Measurements from ENCODE around the gene ZDHHC8.

DNA sequence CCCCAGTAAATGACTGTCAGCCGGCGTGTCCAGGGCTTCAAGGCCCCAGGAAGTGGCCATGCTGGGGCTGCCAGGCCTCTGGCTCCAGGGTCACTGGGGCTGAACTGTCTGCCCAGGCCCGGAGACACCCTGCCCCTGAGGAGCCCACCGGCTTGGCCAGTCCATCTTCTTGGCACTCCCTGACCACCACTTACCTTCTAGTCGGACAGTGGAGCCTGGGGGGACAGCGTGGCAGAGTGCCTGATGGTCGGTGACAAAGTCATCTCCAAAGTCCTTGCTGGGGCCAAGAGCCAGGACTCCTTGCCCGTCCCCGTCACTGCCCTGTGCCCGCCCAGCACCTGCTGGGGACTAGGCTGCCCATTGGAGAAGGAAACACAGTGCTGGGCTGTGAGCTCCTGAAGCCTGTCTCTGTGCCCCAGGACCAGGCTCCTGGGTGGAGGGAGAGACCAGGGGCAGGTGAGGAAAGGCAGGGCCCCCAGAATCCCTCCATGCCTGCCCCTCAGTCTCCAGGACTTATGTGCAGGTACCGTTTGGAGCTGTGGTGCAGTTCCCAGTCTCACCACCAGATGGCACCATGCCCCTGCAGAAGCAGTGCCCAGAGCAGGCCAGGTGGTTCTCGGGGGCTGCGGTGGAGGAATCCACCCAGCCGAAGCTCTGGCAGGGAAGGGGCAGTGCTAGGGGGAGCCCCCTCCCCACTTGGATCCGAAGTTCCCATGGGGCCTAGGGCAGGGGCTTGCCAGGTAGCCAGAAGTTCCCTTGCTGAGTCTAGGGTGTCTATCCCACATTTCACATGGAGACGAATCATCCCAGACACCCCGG is 25.2 kb downstream of the ZDHHC8 start:
- TF ChIP-seq, protein P1, sequence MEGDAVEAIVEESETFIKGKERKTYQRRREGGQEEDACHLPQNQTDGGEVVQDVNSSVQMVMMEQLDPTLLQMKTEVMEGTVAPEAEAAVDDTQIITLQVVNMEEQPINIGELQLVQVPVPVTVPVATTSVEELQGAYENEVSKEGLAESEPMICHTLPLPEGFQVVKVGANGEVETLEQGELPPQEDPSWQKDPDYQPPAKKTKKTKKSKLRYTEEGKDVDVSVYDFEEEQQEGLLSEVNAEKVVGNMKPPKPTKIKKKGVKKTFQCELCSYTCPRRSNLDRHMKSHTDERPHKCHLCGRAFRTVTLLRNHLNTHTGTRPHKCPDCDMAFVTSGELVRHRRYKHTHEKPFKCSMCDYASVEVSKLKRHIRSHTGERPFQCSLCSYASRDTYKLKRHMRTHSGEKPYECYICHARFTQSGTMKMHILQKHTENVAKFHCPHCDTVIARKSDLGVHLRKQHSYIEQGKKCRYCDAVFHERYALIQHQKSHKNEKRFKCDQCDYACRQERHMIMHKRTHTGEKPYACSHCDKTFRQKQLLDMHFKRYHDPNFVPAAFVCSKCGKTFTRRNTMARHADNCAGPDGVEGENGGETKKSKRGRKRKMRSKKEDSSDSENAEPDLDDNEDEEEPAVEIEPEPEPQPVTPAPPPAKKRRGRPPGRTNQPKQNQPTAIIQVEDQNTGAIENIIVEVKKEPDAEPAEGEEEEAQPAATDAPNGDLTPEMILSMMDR (IDR thresholded peaks at IDR 0.05; ENCODE audit: low read depth, low read length), result peak; percentile 97
- TF ChIP-seq EZH2phosphoT487 (IDR thresholded peaks at IDR 0.05; ENCODE audit: low read depth), result no peak

Data from OCI-LY3 (cell line).